Gastrocnemius medialis (tissue), 4 donors: ENCODE measurements around the gene CMC2. TPM values are rescaled to one million over a fixed set of nuclear protein-coding genes. Genes with fewer than 3 reads are reported as not detected.

Experiments used
- ATAC-seq, 2 donors: fragments of 150-250 bp; one replicate each; pipeline ENCODE4 v1.9.1; 2016
- DNase-seq, 2 donors: peaks; one replicate each; pipeline ENCODE4 v3.0.0-alpha.2; 2019
- H3K27ac ChIP-seq, 4 donors: fragments of 200-600 bp; sonication (generic); 1 replicate in 1 of 4; 2 replicates in 3 of 4; pipeline ENCODE4 v1.5.1; 2016 to 2018; ENCODE audit warnings: mild to moderate bottlenecking in 2 of 4, moderate library complexity in 1 of 4
- H3K27me3 ChIP-seq, 3 donors: fragments of 200-600 bp; sonication (generic) in 2 of 3; 1 replicate in 1 of 3; 2 replicates in 2 of 3; pipeline versions ENCODE4 v1.5.1 to v1.6.0; 2016 to 2019; ENCODE audit warnings: mild to moderate bottlenecking in 1 of 3, moderate library complexity in 1 of 3
- H3K36me3 ChIP-seq, 2 donors: fragments of 200-600 bp; sonication (generic) in 1 of 2; one replicate each; pipeline ENCODE4 v1.5.1; 2017 to 2018
- H3K4me1 ChIP-seq, 2 donors: fragments of 200-600 bp; sonication (generic) in 1 of 2; one replicate each; pipeline ENCODE4 v1.5.1; 2016 to 2017; ENCODE audit warnings: mild to moderate bottlenecking in 2 of 2
- H3K4me3 ChIP-seq, 4 donors: fragments of 200-600 bp; sonication (generic) in 3 of 4; 1 replicate in 1 of 4; 2 replicates in 3 of 4; pipeline ENCODE4 v1.5.1; 2016 to 2019; ENCODE audit warnings: mild to moderate bottlenecking in 2 of 4
- H3K9me3 ChIP-seq, 3 donors: fragments of 200-600 bp; sonication (generic) in 2 of 3; 1 replicate in 1 of 3; 2 replicates in 2 of 3; pipeline ENCODE4 v1.5.1; 2016 to 2019
- CTCF ChIP-seq, 5 experiments: fragments of 450-650 bp in 3 of 5; fragments of 200-600 bp in 2 of 5; sonication (generic) in 2 of 5; IDR thresholded peaks in 4 of 5; conservative IDR thresholded peaks in 1 of 5; 1 replicate in 4 of 5; 2 replicates in 1 of 5; pipeline ENCODE4 v1.5.1; 2016 to 2019; ENCODE audit warnings: antibody characterized with exemption in 5 of 5, mild to moderate bottlenecking in 3 of 5, moderate library complexity in 3 of 5
- POLR2A ChIP-seq, 2 donors: fragments of 450-650 bp; IDR thresholded peaks; one replicate each; pipeline ENCODE4 v1.6.1; 2017; ENCODE audit warnings: antibody characterized with exemption in 2 of 2, mild to moderate bottlenecking in 2 of 2, moderate library complexity in 2 of 2
- in situ Hi-C, 4 donors: fragments of 200-750 bp; cut with MboI; loops; one replicate each; pipeline versions ENCODE4 v1.15.0 to v1.8.0; 2017; ENCODE audit warnings: low sequenced_read_pairs in 4 of 4
- intact Hi-C: fragments of 100-400 bp; cut with DNase I; formaldehyde crosslinking; loops from one replicate; pipeline ENCODE4 v1.15.1; 2023; ENCODE audit warnings: low total_unique reads
- total RNA-seq, 4 donors: library from RNA; depleted of rRNA; stranded (reverse); fragments of >200 nt; gene quantifications; one replicate each; pipeline versions ENCODE4 v1.1.0 to v1.2.3, GENCODE V29; 2016

CMC2 gene
- total RNA-seq, 4 donors from 2014 or later = 78.8 to 89.1 (median 82.7) TPM

- DNase-seq = no peak
- no peaks in the 10 kb centered on the region for H3K9me3 ChIP-seq
- in situ Hi-C loops = no loop called here
- peaks cover 0 to 15% of the 10 kb centered on the region in 2 donors for H3K4me1 ChIP-seq
- no peaks in the 10 kb centered on the region for H3K27me3 ChIP-seq
- ATAC-seq = no peak
- intact Hi-C loops = no loop called here
- no peaks in the 10 kb centered on the region for H3K36me3 ChIP-seq
- no peak overlapping the region for H3K4me3 ChIP-seq
- H3K27ac ChIP-seq = no peak overlapping the region
- TF ChIP-seq CTCF (IDR thresholded peaks at IDR 0.05 in 4 of 5, conservative IDR thresholded peaks at IDR 0.05 in 1 of 5) = no peak
- no peak for TF ChIP-seq POLR2A (IDR thresholded peaks at IDR 0.05)
Measured at GRCh38 chr16:80985611-80986010, 21.1 kb downstream of the CMC2 start.

- Histone ChIP-seq H3K4me1 (peaks cover 0 to 15% of the 10 kb centered on the region in 2 donors), H3K27ac (no peak overlapping the region), H3K27me3 (no peaks in the 10 kb centered on the region), H3K36me3 (peaks cover 0 to 8% of the 10 kb centered on the region in 2 donors), H3K9me3 (no peaks in the 10 kb centered on the region), H3K4me3 (no peak overlapping the region)
- ATAC-seq = no peak
- TF ChIP-seq POLR2A (IDR thresholded peaks at IDR 0.05) (no peak), CTCF (IDR thresholded peaks at IDR 0.05 in 4 of 5, conservative IDR thresholded peaks at IDR 0.05 in 1 of 5) (no peak)
- DNase-seq = no peak
- intact Hi-C loops = no loop called here
- in situ Hi-C loops = no loop called here
Measured at GRCh38 chr16:80984124-80984892, 22.4 kb downstream of the CMC2 start.

GRCh38 chr16:80982646-80983045 is 24.0 kb downstream of the CMC2 start:
- H3K36me3 ChIP-seq = peaks cover 0 to 8% of the 10 kb centered on the region in 2 donors
- H3K4me3 ChIP-seq = no peak overlapping the region
- H3K27me3 ChIP-seq = no peaks in the 10 kb centered on the region
- no peak for DNase-seq
- peaks cover 0 to 15% of the 10 kb centered on the region in 2 donors for H3K4me1 ChIP-seq
- in situ Hi-C loops (no loop called here), intact Hi-C loops (no loop called here)
- no peak for ATAC-seq
- no peak overlapping the region for H3K27ac ChIP-seq
- TF ChIP-seq POLR2A (IDR thresholded peaks at IDR 0.05) = no peak
- no peaks in the 10 kb centered on the region for H3K9me3 ChIP-seq

GRCh38 chr16:80981103-80981502 is 25.6 kb downstream of the CMC2 start:
- in situ Hi-C loops (no loop called here), intact Hi-C loops (no loop called here)
- H3K36me3 ChIP-seq = peaks cover 0 to 8% of the 10 kb centered on the region in 2 donors
- ATAC-seq (no peak), DNase-seq (no peak)
- no peaks in the 10 kb centered on the region for H3K9me3 ChIP-seq
- H3K4me1 ChIP-seq = peaks cover 0 to 8% of the 10 kb centered on the region in 2 donors
- no peak overlapping the region for H3K4me3 ChIP-seq
- no peaks in the 10 kb centered on the region for H3K27me3 ChIP-seq
- no peak overlapping the region for H3K27ac ChIP-seq
- TF ChIP-seq POLR2A (IDR thresholded peaks at IDR 0.05) (no peak), CTCF (IDR thresholded peaks at IDR 0.05 in 4 of 5, conservative IDR thresholded peaks at IDR 0.05 in 1 of 5) (no peak)

GRCh38 chr16:80976946-80977345 is 29.7 kb downstream of the CMC2 start:
- in situ Hi-C loops = no loop called here
- Histone ChIP-seq H3K36me3 (peaks cover 0 to 18% of the 10 kb centered on the region in 2 donors), H3K27ac (no peak overlapping the region)

More at GRCh38 chr16:80976946-80977345, 29.7 kb downstream of the CMC2 start:
- TF ChIP-seq POLR2A (IDR thresholded peaks at IDR 0.05) (no peak), CTCF (IDR thresholded peaks at IDR 0.05 in 4 of 5, conservative IDR thresholded peaks at IDR 0.05 in 1 of 5) (no peak)
- Histone ChIP-seq H3K4me1 (peaks cover 0 to 7% of the 10 kb centered on the region in 2 donors), H3K27me3 (no peaks in the 10 kb centered on the region), H3K4me3 (no peak overlapping the region), H3K9me3 (no peaks in the 10 kb centered on the region)
- ATAC-seq (no peak), DNase-seq (no peak)
- intact Hi-C loops = no loop called here
